ENCODE results near the gene NCAPG2.

The NCAPG2 gene

DNA sequence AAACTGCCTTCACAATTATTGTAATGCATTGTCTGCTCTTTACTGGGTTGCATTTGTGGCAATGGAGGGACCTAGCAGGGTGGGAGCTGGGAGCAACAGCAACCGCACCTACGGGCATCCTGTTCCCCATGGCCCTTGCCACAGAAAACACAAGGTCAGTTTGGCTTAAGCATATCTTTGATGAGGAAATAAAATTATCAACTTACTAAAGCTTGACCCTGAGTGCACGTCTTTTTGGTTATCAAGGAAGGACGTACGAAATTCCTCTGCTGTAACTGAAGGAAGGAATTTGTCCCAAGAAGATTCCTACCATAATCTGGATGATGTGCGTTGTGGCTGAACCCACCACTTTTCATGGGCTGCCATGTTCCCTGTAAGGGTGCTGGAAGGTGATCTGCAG is 97.0 kb downstream of the NCAPG2 start:
- no peak overlapping the region for H3K27ac ChIP-seq
- TF ChIP-seq, protein P1, sequence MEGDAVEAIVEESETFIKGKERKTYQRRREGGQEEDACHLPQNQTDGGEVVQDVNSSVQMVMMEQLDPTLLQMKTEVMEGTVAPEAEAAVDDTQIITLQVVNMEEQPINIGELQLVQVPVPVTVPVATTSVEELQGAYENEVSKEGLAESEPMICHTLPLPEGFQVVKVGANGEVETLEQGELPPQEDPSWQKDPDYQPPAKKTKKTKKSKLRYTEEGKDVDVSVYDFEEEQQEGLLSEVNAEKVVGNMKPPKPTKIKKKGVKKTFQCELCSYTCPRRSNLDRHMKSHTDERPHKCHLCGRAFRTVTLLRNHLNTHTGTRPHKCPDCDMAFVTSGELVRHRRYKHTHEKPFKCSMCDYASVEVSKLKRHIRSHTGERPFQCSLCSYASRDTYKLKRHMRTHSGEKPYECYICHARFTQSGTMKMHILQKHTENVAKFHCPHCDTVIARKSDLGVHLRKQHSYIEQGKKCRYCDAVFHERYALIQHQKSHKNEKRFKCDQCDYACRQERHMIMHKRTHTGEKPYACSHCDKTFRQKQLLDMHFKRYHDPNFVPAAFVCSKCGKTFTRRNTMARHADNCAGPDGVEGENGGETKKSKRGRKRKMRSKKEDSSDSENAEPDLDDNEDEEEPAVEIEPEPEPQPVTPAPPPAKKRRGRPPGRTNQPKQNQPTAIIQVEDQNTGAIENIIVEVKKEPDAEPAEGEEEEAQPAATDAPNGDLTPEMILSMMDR (IDR thresholded peaks at IDR 0.05), result no peak
- TF ChIP-seq ZFX (IDR thresholded peaks at IDR 0.05; ENCODE audit: borderline replicate concordance), result no peak

DNA sequence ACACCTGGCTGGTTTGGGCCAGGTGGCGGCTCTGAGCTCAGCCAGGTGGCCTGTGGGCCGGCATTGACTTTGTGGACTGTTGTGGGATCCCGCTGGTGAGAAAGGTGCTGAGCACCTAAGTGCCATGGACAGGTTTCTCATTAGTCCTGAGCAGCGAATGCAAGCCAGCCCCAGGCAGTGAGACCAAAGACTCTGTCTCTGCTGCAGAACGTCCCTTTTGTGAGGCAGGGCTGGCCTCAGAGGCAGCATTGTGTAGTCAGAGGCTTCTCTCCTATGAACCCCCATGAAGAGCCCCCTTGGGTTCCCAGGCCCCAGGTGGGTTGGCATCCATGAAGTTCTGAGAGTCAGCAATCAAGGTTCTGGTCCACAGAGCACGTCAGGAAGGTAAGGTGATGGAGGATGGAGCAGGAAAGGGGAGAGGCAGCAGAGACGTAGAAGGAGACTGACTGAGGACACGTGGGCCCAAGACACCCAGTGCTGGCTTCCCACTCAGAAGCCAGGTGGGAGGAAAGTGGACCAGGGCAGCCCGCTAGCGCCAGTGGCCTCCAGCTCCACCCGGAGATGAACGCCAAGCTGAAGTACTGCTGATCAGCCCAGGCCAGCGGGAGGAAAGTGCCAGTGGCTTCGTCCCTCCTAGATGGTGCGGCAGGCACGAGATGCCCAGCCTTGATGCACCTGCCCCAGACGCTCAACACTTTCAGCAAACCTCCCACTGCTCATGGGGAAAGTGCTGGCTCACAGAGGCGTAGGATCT is 97.8 kb downstream of the NCAPG2 start:
- no peak overlapping the region for H3K27ac ChIP-seq
- TF ChIP-seq ZFX (IDR thresholded peaks at IDR 0.05; ENCODE audit: borderline replicate concordance), result no peak
- TF ChIP-seq, protein P1 (IDR thresholded peaks at IDR 0.05), result no peak

DNA sequence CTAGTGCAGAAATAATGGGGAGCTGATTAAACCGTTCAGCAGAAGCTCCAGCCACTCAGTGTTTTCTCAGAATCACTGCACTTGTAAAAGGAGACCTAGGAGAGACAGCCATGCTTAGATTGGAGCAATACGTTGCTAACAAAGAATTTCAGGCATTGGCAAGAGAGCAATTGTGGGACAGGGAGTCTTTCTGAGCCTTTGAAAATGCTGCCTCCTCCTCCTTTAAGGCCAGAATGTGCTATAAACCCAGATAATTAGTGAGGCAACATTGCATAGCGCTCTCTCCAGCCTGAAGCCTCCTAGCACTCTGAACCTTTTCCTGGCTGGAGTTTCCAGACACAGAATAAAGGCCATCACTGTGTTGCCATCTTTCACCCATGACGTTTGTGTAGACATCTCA is 98.5 kb downstream of the NCAPG2 start:
- no peak overlapping the region for H3K27ac ChIP-seq
- no peak for TF ChIP-seq ZFX (IDR thresholded peaks at IDR 0.05; ENCODE audit: borderline replicate concordance)
- TF ChIP-seq, protein P1 (IDR thresholded peaks at IDR 0.05), result no peak

DNA sequence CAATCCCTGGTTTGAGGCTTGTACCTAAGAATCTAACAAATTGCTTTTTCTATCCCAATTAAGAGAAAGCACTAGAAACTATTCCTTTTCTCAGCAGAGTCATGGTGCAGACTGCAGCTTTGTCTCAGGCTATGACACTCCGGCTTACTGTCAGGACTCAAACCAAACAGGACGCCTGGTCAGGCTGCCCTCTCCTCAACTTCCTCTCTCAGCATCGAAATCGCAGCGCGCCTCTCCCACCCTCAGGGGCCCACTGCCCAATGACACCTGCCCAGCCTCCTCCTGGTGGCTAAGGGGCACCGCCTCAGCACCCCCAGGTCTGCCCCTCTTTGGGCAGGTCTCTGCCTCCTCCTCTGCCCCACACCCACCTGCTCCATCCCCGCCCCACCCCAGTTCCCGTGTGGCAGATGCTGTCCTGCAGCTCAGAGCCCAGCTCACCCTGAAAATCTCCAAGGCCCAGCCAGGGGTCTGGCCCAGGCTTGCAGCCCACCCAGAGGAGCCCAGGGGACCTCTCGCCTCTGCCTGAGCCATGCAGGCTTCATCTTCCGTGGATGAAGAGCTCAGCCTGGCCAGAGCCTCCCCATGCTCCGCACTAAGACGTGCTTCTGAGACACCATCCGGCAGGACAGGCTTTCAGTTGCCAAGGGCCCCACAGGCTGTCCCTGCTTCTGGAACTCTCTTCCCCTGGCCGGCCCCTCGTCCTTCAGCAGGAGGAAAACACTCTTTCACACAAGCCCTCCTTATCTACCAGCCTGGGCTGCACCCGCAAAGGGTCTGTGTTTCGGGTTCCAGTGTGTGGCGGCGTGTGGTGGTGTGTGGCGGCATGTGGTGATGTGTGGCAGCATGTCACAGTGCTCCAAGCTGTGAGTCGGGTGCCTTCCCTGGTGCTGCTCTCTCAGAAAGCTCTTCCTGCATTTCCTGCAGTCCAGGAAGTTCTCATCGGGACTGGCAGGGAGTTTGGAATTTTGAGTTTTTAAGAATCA is 100.5 kb downstream of the NCAPG2 start:
- TF ChIP-seq, protein P1 (IDR thresholded peaks at IDR 0.05), result no peak
- TF ChIP-seq ZFX (IDR thresholded peaks at IDR 0.05; ENCODE audit: borderline replicate concordance), result no peak
- H3K27ac ChIP-seq, result no peak overlapping the region

DNA sequence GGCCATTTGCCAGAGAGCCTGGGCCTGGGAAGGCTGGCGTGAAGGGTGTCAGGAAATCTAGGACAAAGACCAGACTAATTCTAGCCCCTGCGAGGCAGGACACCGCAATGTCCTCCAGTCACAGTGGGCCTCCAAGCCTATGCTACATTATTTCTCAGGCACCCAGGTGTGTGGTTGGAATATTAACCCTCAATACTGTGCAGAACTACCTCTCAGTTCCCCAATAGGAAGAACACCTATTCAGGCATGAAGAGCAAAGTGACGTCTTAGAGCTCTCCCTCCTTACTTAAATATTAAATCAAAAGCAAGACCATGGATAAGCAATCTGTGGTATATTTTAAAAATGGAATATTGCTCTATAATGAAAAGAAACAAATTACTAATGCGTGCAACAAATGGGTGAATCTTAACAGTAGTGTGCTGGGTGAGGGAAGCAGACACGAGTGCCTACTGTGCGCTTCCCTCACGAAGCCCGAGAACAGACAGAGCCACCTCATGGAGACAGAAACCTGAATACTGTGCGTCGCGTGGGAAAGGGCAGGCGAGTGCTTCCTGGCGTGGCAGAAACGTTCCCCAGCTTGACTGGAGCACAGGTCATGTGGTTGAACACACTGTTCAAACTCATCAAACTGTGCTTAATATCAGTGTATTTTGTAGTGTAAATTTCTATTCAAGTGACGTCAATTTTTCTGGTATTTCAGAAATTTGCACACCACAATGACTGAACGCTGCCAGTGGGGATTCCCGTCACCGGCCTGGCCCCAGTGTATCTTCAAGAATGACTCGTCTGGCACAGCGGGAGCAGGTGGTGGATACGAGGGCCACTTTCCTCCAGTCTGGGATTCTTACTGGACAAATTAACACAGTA is 101.5 kb downstream of the NCAPG2 start:
- TF ChIP-seq ZFX (IDR thresholded peaks at IDR 0.05; ENCODE audit: borderline replicate concordance), result no peak
- TF ChIP-seq, protein P1 (IDR thresholded peaks at IDR 0.05), result no peak
- no peak overlapping the region for H3K27ac ChIP-seq

DNA sequence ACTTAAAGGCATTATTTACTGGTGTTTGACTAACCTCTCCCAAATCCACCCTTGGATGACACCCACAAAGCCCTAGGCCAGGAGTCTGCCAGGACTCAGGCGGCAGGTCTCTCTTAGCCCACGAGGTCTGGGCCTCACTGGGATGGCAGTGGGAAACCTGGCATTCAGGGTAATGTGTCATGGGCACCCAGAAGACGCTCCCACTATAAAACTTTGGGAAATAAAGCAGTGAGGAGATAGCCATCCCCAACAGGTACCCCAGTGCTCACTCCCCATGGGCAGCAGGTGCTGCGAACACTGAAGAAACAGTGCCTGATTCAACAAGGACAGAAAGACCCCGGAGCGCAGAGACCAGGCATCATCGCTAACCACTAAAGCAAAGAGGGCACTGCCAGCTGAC is 102.6 kb downstream of the NCAPG2 start:
- no peak overlapping the region for H3K27ac ChIP-seq
- TF ChIP-seq, protein P1 (IDR thresholded peaks at IDR 0.05), result no peak
- no peak for TF ChIP-seq ZFX (IDR thresholded peaks at IDR 0.05; ENCODE audit: borderline replicate concordance)

Measured in 22Rv1 (cell line).